GM12878 (cell line): ENCODE data around the gene FNDC3B.

ENCODE experiments used
- CHD4 ChIP-seq: fragments of 200-600 bp; sonication (generic); IDR thresholded peaks from 2 replicates; pipeline ENCODE4 v1.6.1; 2016; ENCODE audit warnings: mild to moderate bottlenecking
- CREB1 ChIP-seq: IDR thresholded peaks from 2 replicates; pipeline ENCODE4 v1.6.1; 2012; ENCODE audit warnings: low read depth, mild to moderate bottlenecking, inconsistent platforms
- CREM ChIP-seq: IDR thresholded peaks from 2 replicates; pipeline ENCODE4 v1.6.1; 2014; ENCODE audit warnings: antibody characterized with exemption, low read depth
- HCFC1 ChIP-seq: fragments of 150-350 bp; IDR thresholded peaks from 2 replicates; pipeline ENCODE4 v1.6.1; 2014; ENCODE audit warnings: low read length
- SMARCA5 ChIP-seq: fragments of 450-650 bp; IDR thresholded peaks from 2 replicates; pipeline ENCODE4 v1.6.1; 2017; ENCODE audit warnings: mild to moderate bottlenecking
- TAF1 ChIP-seq: IDR thresholded peaks from 2 replicates; pipeline ENCODE4 v1.6.1; 2011; ENCODE audit warnings: mild to moderate bottlenecking, low read depth, low read length, borderline replicate concordance
- TF ChIP-seq, protein P1 (sequence below): IDR thresholded peaks from 2 replicates; pipeline ENCODE4 v1.6.1; 2012; ENCODE audit warnings: mild to moderate bottlenecking, low read depth, low read length
- TF ChIP-seq, protein P2 (sequence below), 3 experiments: IDR thresholded peaks in 2 of 3; conservative IDR thresholded peaks in 1 of 3; 2 replicates each; pipeline ENCODE4 v1.5.1; 2011; ENCODE audit warnings: low read depth in 3 of 3, low read length in 3 of 3, mild to moderate bottlenecking in 3 of 3, control low read depth in 2 of 3, moderate library complexity in 2 of 3, inconsistent platforms in 1 of 3, mixed read lengths in 1 of 3; ENCODE audit not compliant: control insufficient read depth in 2 of 3, insufficient read depth in 1 of 3; ENCODE audit errors: extremely low read depth in 1 of 3

DNA sequence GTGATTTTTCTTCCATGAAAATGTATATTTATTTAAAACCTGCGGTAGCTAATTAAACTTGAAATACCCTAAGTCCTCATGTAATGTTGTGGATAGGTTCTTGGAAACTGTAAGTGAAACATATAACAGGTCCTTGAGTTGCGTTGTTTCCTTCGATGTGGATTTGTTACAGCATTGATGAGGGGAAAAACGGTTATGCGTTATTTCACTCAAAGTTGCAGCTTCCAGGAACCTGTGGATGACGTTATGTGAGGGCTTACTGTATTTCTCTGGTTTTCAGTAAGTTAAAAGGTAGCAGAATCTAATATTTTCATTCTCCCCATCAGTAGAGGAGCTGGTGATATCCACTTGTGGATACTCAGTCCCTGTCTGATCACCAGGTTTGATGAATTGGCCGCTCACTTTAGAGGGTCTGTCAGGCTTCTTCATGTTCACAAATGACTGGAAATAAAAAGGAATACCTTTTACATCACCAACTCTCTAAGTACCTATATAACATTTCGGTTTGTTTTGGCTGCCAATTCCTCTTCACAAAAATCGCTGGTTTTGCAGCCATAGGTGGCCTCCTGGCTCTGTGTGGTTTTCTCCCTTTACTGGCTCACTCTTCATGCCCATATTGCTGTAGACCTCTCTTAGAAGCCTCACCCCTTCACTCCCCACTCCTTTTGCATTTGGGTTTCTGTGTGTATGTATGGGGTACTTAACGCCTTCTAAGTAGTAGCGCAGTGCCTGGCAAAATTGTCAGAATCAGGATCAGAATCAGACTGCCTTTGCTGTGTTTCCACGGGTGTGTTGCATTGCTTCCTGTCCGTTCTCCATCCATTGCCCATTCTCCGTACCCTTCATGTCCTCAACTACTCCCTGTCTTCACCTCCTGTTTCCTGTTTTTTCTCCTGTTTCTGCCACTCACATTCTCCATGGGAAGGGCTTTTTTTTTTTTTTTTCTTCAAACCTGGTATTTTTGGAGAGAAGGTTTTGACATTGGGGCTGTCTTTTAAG, 112.6 kb downstream of the FNDC3B start:
- TF ChIP-seq HCFC1 (no peak), CREB1 (no peak), CREM (no peak), CHD4 (no peak), TAF1 (no peak), SMARCA5 (no peak)
- TF ChIP-seq, protein P1, sequence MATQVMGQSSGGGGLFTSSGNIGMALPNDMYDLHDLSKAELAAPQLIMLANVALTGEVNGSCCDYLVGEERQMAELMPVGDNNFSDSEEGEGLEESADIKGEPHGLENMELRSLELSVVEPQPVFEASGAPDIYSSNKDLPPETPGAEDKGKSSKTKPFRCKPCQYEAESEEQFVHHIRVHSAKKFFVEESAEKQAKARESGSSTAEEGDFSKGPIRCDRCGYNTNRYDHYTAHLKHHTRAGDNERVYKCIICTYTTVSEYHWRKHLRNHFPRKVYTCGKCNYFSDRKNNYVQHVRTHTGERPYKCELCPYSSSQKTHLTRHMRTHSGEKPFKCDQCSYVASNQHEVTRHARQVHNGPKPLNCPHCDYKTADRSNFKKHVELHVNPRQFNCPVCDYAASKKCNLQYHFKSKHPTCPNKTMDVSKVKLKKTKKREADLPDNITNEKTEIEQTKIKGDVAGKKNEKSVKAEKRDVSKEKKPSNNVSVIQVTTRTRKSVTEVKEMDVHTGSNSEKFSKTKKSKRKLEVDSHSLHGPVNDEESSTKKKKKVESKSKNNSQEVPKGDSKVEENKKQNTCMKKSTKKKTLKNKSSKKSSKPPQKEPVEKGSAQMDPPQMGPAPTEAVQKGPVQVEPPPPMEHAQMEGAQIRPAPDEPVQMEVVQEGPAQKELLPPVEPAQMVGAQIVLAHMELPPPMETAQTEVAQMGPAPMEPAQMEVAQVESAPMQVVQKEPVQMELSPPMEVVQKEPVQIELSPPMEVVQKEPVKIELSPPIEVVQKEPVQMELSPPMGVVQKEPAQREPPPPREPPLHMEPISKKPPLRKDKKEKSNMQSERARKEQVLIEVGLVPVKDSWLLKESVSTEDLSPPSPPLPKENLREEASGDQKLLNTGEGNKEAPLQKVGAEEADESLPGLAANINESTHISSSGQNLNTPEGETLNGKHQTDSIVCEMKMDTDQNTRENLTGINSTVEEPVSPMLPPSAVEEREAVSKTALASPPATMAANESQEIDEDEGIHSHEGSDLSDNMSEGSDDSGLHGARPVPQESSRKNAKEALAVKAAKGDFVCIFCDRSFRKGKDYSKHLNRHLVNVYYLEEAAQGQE, result no peak
- TF ChIP-seq, protein P2, sequence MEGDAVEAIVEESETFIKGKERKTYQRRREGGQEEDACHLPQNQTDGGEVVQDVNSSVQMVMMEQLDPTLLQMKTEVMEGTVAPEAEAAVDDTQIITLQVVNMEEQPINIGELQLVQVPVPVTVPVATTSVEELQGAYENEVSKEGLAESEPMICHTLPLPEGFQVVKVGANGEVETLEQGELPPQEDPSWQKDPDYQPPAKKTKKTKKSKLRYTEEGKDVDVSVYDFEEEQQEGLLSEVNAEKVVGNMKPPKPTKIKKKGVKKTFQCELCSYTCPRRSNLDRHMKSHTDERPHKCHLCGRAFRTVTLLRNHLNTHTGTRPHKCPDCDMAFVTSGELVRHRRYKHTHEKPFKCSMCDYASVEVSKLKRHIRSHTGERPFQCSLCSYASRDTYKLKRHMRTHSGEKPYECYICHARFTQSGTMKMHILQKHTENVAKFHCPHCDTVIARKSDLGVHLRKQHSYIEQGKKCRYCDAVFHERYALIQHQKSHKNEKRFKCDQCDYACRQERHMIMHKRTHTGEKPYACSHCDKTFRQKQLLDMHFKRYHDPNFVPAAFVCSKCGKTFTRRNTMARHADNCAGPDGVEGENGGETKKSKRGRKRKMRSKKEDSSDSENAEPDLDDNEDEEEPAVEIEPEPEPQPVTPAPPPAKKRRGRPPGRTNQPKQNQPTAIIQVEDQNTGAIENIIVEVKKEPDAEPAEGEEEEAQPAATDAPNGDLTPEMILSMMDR (IDR thresholded peaks at IDR 0.05 in 2 of 3, conservative IDR thresholded peaks at IDR 0.05 in 1 of 3; ENCODE audit: control insufficient read depth in 2 of 3, extremely low read depth in 1 of 3, insufficient read depth in 1 of 3, low read depth in 3 of 3, low read length in 3 of 3), result no peak
